Measurements from ENCODE around the gene MRPL53.
"Not testable (repeated sequence)": the region's sequence is repeated elsewhere in the genome, so short reads cannot be mapped to it uniquely, and the experiment has no call there.

The MRPL53 gene

GRCh38 chr2:74447230-74447999, 25.1 kb downstream of the MRPL53 start:
- no peak for DNase-seq

DNA sequence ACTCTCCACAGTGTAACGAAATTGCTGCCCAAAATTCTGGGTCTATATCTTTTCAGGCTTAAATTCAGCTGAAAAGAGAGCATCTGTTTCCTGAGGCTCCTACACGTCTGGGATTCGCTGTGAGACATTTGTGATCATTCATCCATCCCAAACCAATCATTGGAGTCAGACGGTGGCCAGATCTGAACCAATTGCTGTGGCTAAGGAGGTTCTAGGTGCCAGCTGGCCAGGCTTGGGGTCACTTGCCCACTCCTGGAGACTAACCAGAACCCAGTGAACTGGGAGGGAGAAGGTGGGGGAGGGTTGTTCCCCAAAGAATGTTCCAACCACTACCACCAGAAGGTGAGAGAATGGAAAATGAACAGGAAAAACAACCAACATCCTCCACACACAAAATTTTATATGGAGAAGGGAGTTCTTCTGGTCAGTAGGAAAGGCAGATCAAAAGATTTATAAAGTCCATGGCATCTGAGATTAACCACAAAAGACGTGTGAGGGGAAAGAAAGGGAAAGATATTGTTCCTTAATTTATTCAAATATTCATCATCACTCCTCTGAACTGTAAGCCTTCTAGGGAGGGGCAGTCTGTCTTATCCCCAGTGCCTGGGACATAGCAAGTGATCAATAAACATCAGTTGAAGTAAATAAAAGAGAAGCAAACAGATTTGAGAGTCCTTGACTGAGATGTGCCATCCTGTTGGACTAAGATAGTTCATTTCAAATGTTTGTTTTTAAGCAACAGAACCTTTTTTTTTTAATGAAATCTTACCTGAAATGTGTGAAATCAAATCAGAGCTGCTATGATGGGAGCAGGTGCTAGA, 27.8 kb downstream of the MRPL53 start:
- DNase-seq: no peak

GRCh38 chr2:74442483-74443297, 29.8 kb downstream of the MRPL53 start:
- not testable (repeated sequence) for DNase-seq

GRCh38 chr2:74441690-74442482, 30.6 kb downstream of the MRPL53 start, which contains the start of gene RTKN:
Gene RTKN (minus strand): TSS chr2:74441937. CDS start chr2:74441816, 121 bp downstream.
- DNase-seq: no peak

DNA sequence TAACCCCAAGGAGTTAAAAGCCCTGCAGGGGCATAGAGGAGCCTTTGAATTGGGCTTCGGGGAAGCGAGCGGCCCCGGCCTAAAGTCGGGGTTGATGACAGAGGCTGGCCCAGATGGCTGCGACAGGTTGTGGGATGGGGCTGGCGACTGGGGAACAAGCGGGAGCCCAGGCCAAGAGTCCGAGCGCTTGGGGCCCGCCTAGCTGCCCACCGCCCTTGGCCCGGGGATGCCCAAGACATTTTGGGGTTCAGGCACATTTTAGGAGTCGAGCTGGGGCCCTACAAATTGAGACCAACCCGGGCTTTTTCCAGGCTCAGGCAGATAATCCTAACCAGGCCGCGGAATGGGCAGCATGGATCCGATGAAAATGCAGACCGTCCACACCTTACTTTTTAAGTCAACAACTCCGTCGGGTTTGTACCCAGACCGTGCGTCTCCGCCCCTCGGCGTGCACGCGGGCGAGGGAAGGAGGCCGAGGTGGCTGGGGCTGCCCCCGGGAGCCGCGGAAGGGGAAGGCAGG, 31.2 kb downstream of the MRPL53 start:
- DNase-seq: no peak

- no peak for DNase-seq
Observed at GRCh38 chr2:74440378-74441169, 31.9 kb downstream of the MRPL53 start.

GRCh38 chr2:74439803-74440377, 32.6 kb downstream of the MRPL53 start:
- no peak for DNase-seq

DNA sequence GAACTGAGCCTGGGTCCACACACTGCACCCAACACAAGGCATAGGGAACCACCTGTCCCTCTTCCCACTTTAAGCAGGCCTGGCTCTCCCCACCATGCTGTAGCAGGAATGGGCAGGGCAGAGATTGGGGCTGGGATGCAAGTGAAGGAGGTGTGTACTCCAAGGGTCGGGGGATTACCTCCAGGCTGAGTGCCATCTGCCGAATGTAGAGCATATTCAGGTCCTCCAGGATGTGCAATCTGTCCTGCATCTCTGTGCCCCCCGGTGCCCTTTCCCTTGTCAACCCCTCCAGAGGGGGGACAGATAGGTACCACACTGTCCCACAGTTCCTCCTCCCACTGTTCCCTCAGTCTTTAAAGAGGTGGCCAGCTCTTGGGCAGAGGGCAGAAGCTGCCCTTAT, 33.1 kb downstream of the MRPL53 start:
- no peak for DNase-seq

- DNase-seq: no peak
Observed at GRCh38 chr2:74438248-74438647, 34.2 kb downstream of the MRPL53 start.

DNA sequence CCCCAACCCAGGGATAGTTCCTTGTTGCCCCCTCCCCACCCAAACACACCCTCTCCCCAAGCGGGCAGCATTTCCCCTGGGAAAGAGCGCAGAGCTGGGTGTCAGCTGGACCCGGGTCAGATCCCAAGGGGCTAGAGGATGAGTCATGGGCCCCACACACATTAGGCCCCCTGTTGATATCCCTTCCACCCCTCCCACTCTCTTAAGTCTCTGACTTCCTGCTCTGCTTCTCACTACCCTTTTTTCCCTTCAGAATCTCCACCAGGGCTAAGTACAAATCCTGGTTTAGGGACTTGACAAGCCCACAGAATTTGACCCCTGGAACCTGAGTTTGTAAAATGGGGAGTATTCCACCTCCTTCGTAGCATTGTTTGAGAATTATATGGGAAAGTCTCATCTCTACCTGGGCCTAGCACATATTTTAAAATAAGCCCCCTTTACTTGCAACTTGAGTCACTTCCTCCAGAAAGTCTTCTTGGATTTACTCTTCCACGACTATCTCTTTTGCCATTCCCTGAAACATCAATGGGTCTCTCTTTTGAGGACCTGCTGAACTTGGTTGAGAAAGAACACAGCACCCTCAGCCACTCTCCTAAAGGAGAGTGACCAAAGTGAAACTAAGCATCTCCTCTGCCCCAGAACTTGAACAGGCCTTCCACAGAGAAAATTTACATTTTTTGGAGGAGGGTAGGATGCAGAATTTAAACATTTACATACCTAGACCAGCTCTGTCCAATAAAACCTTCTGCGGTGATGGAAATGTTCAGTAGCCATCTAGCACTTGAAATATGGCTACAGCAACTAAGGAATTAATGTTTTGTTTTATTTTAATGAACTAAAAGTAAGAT, 35.4 kb downstream of the MRPL53 start:
- DNase-seq: no peak

DNA sequence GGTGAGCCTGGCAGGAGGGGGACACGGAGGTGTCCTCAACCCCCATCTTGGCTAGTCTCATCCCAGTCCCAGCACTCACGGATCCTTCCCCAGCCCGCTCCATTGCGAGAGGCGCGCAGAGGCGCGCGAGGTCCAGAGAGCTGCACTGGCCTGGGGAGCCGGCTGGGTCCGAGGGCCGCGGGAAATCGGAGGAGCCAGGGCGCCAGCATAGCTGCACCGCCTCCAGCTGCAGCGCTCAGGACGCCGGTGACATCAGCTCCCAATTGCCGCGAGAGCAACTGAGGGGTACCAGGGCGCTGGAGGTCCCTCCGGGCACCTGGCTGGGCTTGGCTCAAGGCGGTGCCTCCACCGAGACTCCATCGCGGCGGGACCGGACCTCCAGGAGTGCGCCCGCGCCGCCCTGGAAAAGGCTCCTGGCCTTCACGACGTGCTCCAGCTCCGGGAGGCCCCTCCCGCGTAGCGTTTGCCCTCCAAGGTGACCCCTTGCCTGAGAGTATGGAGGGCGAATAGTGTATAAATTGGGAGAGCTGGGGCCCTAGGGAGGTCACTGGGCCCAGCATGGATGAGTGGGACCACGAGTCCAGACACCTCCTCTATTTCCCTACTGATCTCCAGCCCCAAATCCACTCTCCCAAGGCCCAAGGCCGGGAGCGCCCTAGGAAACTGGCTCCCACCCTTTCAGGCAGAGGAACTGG, 36.2 kb downstream of the MRPL53 start:
- DNase-seq: no peak

GRCh38 chr2:74430502-74430901, 42.0 kb downstream of the MRPL53 start:
- no peak for DNase-seq

DNA sequence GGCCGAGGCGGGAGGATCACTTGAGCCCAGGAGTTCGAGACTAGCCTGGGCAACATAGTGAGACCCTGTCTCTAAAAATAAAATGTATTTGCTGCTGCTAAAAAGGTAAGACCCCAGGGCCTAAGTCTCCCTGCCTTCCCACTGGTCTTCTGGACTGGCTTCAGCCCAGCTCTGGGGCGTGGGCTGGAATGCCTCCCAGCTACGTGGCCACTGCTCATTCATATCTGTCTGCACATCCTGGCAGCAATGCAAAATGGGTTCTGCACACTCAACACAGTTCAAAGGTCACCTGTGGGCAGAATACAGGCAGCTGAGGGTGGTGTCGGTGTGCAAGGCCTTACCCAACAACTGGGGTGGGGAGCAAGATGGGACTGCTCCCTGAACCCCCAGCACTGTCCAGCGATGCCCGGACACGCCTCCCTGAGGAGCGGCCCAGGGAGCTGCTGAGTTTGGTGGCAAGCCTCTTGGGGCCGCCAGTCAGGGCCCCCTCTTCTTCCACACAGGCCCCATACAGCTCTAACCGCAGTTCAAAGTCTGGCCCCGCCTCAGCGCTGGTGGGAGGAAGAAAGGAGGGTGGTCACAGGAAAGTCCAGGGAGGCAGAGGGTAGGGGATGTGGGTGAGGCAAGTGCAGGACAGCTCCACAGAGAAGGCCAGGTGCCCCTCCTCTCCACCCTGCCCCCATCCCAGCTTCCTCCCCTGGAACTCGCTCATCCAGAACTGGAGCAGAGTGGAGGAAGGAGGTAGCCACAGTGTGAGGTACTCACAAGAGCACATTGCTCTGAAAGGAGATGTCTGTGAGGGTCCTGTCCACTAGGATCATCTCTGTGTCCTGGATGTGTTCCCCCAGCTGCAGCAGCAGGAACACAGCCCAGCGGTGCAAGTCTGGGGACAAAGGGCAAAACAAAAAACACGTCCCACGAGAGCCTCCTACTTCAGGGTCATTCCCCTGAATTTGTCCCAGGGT, 42.7 kb downstream of the MRPL53 start:
- no peak for DNase-seq

- no peak for DNase-seq
Observed at GRCh38 chr2:74428675-74429074, 43.8 kb downstream of the MRPL53 start.

GRCh38 chr2:74427551-74427950, 44.9 kb downstream of the MRPL53 start:
- no peak for DNase-seq

DNA sequence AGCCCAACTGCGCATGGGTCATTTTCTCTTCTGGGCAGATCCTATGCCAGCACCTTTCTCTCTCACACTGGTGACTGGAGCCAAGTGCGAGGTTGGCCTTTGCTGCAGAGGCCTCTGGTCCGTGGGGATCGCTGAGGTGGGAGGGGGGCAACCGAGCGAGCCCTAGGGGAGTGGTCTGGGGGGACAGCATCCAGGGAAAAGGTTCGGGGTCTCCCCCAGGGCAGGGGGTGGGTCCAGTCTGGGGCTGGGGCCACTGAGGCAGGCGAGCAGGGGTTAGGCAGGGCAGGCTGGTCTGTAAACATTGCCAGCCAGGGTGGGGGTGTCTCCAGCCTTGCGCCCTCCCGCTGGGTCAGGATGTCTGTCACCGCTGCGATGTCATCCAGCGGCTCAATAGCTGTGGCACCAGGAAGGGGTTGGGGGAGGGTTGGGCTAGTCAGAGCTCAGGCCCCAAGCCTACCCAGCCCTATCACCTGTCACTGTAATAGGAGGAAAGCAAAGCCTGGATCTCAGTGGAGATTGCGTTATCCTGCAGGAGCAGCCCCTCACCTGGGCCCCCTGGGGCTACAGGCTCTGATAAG, 46.2 kb downstream of the MRPL53 start:
- no peak for DNase-seq

- no peak for DNase-seq
Observed at GRCh38 chr2:74425523-74425922, 47.0 kb downstream of the MRPL53 start.

GRCh38 chr2:74424995-74425406, 47.5 kb downstream of the MRPL53 start:
- no peak for DNase-seq

All from CD4-positive, alpha-beta T cell treated with Interleukin-4 for 4 hours (primary cell).